HL-60/S4 treated with phorbol 12-myristate 13-acetate at 8.2 ng/mL for 4 days and 3 days (cell line): ENCODE measurements around the gene INPP5B.
"Not testable (repeated sequence)": the region's sequence is repeated elsewhere in the genome, so short reads cannot be mapped to it uniquely, and the experiment has no call there.

Experiments
- in situ Hi-C: fragments of 300-500 bp; cut with MboI; formaldehyde crosslinking; loops from 2 replicates; pipeline ENCODE4 v1.15.0; 2022; ENCODE audit warnings: low sequenced_read_pairs

INPP5B gene

GRCh38 chr1:37946703-37947360, at the start of gene INPP5B:
Gene INPP5B (minus strand): TSS chr1:37947053. CDS start chr1:37946308, 745 bp downstream.
- in situ Hi-C loops = no loop called here

DNA sequence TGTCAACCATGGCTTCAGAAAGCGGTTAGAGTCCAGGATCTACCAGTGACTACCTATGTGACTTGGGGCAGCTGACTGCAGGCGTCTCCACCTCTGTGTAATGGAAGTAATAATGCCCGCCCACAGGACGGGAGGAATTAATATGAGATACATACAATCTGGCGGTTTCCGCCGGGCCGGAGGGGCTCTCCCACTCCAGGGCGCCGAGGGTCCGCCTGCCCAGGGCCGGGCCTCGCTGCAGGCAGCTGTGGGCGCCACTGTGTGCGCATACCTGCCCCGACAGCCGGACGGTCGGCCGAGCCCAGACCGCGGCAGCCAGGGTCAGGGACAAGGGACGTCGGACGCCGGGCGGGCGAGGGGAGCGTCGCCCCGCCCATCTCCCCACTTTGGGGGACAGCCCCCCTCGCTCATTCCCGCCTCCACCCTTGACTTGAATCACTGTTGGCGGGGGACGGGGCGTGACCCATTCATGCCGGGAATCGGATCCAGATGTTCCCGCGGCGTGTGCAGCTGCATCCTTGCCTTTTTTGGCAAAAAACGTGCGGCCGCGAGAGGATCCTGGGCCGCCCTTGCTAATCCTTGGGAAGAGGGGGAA, 49.0 kb upstream of the INPP5B start:
- in situ Hi-C loops = no loop called here

GRCh38 chr1:37994886-37995566, 48.2 kb upstream of the INPP5B start:
- in situ Hi-C loops = no loop called here

DNA sequence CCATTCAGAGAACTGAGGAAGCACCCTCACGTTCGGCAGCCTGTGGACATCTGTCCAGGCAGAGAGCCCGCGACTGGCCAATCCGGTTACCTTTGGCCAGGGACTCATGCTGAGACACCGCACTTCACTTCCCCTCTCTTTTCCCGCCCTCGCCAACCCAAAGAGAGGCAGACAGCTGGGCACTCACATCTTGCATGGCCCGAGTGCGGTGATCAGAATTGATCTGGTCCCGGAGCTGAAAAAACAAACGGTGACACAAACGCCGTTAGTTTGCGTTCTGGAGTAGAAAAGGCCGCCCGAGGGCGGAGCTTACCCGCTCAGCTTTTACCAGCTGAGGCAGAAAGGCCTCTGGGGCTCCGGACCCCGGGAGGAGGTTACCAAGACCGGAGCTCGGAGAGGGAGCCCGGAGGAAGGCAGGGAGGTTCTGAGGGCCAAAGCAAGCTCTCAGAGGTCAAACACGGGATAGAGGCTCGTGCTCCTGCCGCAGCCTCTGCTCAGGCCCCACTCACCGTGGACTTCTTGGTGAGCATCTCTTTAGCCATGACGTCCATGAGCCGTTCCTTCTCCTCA, 42.6 kb upstream of the INPP5B start:
- in situ Hi-C loops = no loop called here

DNA sequence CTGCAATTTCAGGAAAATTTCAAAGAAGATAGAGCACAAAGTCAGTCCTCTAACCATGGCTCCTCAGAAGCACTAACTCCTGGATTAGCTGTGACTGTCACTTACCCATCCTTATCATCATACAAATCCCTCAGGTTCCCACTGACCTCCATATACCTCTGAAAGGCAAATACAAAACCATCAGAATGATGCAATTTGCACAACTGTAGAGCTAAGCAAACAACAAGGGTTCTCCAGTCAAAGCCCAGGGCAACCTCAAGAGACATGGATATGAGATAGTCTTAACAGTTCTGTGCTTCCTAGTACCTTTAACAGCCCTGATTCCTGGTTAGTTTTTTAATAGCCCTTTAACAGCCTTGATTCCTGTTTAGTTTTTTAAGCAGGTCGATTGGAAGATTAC, 40.8 kb upstream of the INPP5B start:
- in situ Hi-C loops = no loop called here

- in situ Hi-C loops = no loop called here
Observed at GRCh38 chr1:37983546-37983945, 36.7 kb upstream of the INPP5B start.

DNA sequence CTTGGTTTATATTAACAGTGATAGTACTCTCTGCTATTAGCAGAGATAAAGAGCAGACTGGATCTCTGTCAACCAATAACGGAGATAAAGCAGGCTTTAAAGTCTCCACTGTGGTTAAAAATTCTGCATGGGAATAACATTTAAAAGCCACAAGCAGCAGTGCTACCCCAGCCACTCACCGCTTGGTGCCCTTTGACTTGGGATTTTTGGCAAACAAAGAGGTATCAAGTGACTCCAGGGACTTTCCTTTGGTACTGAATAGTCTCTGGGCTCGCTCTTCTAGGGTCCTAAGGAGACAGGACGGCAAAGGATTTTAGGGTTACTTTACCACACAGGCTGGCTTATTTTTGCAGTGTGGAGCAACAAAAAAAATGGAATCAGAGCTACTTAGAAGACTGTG, 31.7 kb upstream of the INPP5B start:
- in situ Hi-C loops = no loop called here

DNA sequence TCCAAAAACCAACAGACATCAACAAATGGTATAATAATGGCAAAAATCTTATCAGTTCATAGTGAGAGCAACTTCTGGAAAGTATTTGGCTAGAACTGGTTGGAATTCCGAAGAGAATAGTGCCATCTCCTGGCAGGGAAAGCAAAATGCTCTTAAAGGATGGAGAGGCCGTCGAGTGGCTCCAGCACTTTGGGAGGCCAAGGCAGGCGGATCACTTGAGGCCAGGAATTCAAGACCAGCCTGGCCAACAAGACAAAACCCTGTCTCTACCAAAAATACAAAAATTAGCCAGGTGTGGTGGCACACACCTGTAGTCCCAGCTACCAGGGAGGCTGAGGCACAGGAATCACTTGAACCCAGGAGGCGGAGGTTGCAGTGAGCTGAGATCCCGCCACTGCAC, 28.2 kb upstream of the INPP5B start:
- in situ Hi-C loops = not testable (repeated sequence)

DNA sequence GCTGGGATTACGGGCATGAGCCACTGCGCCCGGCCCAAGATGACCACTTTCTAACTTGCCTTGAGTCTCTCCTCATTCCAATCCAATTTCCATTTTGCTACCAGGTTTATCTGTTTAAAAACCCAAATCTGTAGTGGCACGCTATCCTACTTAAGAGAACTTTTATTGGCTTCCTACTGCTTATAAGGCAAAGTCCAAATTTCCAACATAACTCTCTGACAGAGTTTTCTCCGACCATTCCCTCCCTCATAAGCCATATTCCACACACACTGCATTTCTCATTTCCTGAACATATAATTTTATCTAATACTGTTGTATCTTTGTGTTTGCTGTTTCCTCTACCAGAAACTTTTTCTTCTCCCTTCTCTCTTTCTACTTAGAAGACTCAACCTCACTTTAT, 27.7 kb upstream of the INPP5B start:
- in situ Hi-C loops = no loop called here

DNA sequence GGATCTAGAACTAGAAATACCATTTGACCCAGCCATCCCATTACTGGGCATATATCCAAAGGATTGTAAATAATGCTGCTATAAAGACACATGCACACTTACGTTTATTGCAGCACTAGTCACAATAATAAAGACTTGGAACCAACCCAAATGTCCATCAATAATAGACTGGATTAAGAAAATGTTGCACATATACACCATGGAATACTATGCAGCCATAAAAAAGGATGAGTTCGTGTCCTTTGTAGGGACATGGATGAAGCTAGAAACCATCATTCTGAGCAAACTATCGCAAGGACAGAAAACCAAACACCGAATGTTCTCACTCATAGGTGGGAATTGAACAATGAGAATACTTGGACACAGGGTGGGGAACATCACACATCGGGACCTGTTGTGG, 26.8 kb upstream of the INPP5B start:
- in situ Hi-C loops = not testable (repeated sequence)

- in situ Hi-C loops = no loop called here
Observed at GRCh38 chr1:37965301-37965700, 18.4 kb upstream of the INPP5B start.

DNA sequence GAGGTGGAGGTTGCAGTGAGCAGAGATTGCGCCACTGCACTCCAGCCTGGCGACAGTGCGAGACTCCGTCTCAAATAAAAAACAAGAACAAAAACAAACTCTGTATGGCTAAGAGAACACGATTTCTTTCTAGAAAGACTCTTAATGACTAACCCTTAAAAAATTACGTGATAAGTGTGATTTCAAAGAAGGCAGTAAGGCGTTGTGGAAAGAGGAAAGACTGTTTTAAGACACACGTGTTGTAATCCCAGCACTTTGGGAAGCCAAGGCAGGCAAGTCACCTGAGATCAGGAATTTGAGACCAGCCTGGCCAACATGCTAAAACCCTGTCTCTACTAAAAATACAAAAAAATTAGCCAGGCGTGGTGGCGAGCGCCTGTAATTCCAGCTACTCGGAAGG, 17.3 kb upstream of the INPP5B start:
- in situ Hi-C loops = not testable (repeated sequence)

DNA sequence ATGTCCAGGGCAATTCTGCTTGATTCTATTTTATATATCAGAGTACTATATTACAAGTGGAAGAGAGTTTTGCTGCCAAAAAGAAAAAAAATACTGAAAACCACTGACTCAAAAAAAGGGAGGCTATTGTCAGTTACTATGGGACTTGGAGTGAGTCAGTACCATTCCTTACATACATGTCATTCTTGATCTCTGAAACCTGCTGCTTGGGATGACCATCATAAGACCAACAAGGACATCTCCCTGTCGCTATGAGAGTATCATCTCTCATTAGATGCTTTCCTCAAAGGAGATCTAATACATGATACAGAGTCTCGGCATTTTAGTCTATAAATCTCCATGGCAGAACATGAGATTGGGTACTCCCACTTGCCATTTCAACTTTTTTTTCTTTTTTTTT, 11.8 kb upstream of the INPP5B start:
- in situ Hi-C loops = no loop called here

- in situ Hi-C loops = no loop called here
Observed at GRCh38 chr1:37955685-37956084, 8.8 kb upstream of the INPP5B start.

DNA sequence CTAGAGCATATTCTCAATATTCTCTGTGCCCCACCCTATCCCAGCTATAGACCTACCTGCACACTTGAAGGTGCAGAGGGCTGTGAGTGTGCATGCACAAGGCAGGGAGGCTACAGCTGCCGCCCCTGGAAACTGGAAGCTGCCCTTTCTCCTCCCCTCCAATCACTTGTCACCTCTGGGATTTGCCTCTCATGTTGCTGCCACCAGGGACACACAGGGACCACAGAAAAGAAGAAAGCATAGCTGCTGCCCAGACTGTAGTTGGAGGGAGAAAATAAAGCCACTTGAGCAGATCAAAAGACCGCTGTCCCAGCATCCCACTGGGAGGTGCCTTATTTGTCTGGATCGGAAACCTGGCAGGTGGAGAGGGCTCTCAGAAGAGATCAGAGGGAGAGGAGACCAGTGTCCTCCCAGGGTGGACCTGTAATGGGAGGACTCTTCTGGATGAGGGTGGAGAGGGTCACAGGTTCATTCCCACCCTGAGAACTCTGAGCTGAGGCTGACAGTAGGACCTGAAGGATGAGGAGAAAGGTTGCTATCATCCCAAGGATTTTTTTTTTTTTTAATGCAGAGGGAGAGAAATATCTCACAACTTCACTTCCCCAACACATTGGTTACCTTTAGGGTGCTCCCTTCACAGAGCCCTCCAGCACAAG, 7.6 kb upstream of the INPP5B start:
- in situ Hi-C loops = no loop called here

DNA sequence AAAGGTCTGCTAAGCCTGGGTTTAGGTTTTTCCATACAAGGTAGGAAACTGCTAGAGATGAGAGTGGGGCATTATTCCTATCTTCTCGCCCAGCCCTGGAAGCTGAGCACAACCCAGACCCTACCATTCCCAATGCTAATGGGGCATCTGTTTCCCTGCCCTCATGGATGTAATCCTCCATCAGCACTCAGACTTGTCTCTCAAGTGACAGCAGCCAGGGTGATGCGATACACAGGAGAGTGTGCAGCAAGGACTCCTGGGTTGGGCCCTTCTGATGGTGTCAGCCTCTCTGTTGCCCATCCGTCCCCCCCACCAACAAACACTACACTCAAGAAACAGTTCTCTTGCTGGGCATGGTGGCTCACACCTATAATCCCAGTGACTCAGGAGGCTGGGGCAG, 5.9 kb upstream of the INPP5B start:
- in situ Hi-C loops = no loop called here

DNA sequence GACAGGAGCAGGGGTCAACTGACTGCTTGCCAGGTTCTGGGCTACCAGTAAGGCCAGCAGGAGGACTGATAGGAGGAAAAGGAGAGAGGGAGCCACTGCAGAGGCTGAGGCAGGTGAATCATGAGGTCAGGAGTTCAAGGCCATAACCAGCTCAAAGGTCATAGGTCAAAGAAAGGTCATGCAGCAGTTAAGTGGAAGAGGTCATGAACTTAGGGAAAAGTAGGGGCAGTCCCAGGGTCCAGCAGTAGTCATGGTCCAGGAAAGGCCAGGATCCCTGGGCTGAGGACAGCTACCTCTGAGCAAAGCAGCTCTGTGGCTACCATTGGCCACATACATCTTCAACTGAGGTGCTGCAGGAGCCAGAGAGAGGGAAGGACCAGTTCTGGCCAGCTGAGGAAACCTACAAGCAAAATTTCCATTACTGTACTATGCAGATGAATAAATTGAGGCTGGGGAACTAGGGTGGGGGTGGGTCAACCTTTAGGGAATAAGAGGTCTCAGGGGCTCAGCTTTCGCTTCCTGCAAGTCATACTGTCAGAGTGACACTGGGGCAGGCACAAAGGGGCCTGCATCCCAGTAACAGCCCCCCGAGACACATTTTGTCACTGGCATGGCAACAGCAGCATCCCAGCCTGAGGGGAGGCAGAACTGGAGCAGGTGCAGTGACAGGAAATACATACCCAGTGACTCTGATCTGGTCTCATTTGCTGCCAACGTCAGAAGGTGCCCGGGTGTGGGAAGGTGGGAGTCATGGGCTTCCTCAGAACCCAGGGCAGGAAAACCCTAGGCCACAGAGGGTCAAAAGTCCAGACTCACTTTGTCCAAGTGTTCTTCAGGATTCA, 5.2 kb upstream of the INPP5B start:
- in situ Hi-C loops = no loop called here

DNA sequence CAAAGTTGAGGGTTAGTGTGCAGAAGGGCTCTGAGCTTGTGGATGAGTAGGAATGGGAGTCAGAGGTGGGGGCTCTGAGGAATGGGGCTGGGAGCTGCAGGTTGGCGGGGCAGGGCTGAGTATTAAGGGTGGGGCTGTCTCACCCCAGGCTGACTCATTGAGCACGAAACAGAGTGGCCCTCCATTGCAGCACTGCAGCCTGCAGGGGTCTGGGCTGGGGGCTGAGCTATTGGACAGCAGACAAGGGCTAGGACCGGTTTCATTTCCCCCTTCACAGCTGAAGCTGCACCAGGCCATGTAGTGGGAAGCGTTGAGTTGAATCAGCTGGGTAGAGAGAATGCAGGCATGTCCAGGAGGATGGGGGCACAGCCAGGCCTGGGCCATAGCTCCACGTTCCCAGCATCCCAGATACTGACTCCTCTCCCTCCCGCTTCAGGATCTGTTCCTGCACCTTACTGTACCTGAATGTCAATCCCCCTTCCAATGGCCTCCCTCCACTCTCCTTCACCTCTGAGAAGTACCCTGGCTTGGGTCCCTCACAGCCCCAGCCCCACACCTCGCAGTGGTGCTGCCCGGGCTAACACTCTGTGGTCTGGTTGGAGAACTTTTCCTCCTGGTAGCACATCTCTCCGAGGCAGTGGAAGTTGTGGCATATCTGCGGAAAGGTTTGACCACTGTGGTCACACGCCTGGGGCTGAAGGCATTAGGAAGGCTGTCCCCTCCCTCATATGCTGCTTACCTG, 4.4 kb upstream of the INPP5B start:
- in situ Hi-C loops = no loop called here

DNA sequence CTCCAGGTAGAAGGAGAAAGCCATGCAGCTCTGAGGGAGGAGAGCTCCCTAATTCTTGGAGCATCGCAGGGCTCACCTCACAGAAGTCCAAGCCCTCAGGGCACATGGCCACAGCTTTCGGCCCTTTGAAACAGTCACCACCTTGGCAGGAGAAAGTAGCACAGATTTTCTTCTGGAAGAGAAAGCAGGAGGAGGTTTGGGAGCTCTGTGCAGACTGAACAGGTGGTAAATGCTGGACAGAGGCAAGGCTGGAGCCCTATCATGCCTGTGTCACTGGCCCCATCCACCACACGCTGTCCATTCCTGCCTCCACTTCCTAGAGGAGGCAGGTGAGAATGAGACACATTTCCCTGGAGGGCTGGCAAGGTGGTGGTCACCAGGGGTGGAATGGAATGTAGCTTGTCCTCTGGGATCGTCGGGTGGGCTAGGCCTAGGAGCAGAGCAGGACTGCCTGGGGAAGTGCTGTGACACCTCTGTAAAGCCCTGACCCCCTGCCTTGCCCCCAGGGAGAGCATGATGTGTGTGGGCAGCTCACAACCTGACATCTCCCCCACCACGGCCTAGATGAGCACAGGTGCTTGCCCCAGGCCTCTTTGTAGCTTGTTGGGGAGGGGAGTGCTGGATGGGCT, 2.8 kb upstream of the INPP5B start:
- in situ Hi-C loops = no loop called here

DNA sequence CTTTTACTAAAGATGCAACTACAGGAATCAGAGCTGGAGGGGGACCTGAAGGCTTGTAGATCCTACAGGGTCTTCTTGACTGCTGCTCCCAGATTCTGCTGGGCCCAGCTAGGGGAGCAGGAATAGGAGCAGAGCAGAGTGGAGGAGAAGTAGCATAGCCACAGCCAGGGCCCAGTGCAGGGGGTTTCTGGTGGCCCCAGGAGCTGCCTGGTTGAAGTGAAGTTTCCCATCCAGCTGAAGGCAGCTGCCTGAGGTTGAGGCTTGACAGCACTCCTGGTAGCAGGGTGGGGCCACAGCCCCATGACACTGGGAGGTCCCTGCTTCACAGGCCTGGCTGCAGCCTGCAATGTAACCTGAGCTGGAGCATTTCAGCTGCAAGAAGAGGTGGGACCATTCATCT, 2.0 kb upstream of the INPP5B start:
- in situ Hi-C loops = no loop called here
